ENCODE data around the gene PCSK7. TPM values are rescaled to one million over a fixed set of nuclear protein-coding genes. Genes with fewer than 3 reads are reported as not detected.
A peak's percentile ranks its signal among the peaks of the same experiment; 100 is the strongest.

The PCSK7 gene
- total RNA-seq, 1 donor: 44.5 TPM

- Histone ChIP-seq H3K9me3 (ENCODE audit: low read depth, low read length) (no peaks in the 10 kb centered on the region), H3K27me3 (ENCODE audit: insufficient read depth, low read length) (no peaks in the 10 kb centered on the region), H3K27ac (ENCODE audit: low read depth, low read length) (peak overlapping the region; percentile 17), H3K79me2 (ENCODE audit: insufficient read depth, low read length) (no peaks in the 10 kb centered on the region), H4K20me1 (ENCODE audit: insufficient read depth, low read length) (no peaks in the 10 kb centered on the region), H3K36me3 (ENCODE audit: insufficient read depth, low read length) (peaks cover 8% of the 10 kb centered on the region), H3K4me3 (ENCODE audit: insufficient read depth, low read length) (no peak overlapping the region), H3K4me1 (ENCODE audit: insufficient read depth, low read length) (peaks cover 24% of the 10 kb centered on the region), H2AFZ (ENCODE audit: low read length) (no peak overlapping the region), H3K4me2 (ENCODE audit: insufficient read depth, low read length) (no peak overlapping the region)
- no peak for TF ChIP-seq CTCF (IDR thresholded peaks at IDR 0.05; ENCODE audit: extremely low read depth, low read depth, low read length)
- DNase-seq (ENCODE audit: insufficient read length, low spot score, missing footprints): peak; percentile 94
Measured at GRCh38 chr11:117256573-117256972, 24.7 kb upstream of the PCSK7 start.

GRCh38 chr11:117255966-117256365 is 24.1 kb upstream of the PCSK7 start:
- TF ChIP-seq CTCF (IDR thresholded peaks at IDR 0.05; ENCODE audit: extremely low read depth, low read depth, low read length): no peak
- H4K20me1 ChIP-seq (ENCODE audit: insufficient read depth, low read length): no peaks in the 10 kb centered on the region
- DNase-seq (ENCODE audit: insufficient read length, low spot score, missing footprints): no peak
- H3K4me2 ChIP-seq (ENCODE audit: insufficient read depth, low read length): no peak overlapping the region
- H3K27ac ChIP-seq (ENCODE audit: low read depth, low read length): peak overlapping the region; percentile 17
- no peaks in the 10 kb centered on the region for H3K9me3 ChIP-seq (ENCODE audit: low read depth, low read length)
- no peaks in the 10 kb centered on the region for H3K79me2 ChIP-seq (ENCODE audit: insufficient read depth, low read length)
- peaks cover 8% of the 10 kb centered on the region for H3K36me3 ChIP-seq (ENCODE audit: insufficient read depth, low read length)
- no peak overlapping the region for H2AFZ ChIP-seq (ENCODE audit: low read length)
- H3K4me3 ChIP-seq (ENCODE audit: insufficient read depth, low read length): no peak overlapping the region
- H3K4me1 ChIP-seq (ENCODE audit: insufficient read depth, low read length): peaks cover 24% of the 10 kb centered on the region
- H3K27me3 ChIP-seq (ENCODE audit: insufficient read depth, low read length): no peaks in the 10 kb centered on the region

GRCh38 chr11:117251506-117251905 is 19.6 kb upstream of the PCSK7 start:
- Histone ChIP-seq H4K20me1 (ENCODE audit: insufficient read depth, low read length) (no peaks in the 10 kb centered on the region), H3K9me3 (ENCODE audit: low read depth, low read length) (no peaks in the 10 kb centered on the region), H3K4me1 (ENCODE audit: insufficient read depth, low read length) (peaks cover 4% of the 10 kb centered on the region), H3K27me3 (ENCODE audit: insufficient read depth, low read length) (no peaks in the 10 kb centered on the region), H3K36me3 (ENCODE audit: insufficient read depth, low read length) (peaks cover 26% of the 10 kb centered on the region), H3K79me2 (ENCODE audit: insufficient read depth, low read length) (no peaks in the 10 kb centered on the region), H3K4me2 (ENCODE audit: insufficient read depth, low read length) (no peak overlapping the region), H3K27ac (ENCODE audit: low read depth, low read length) (no peak overlapping the region), H3K4me3 (ENCODE audit: insufficient read depth, low read length) (no peak overlapping the region), H2AFZ (ENCODE audit: low read length) (no peak overlapping the region)
- no peak for TF ChIP-seq CTCF (IDR thresholded peaks at IDR 0.05; ENCODE audit: extremely low read depth, low read depth, low read length)
- DNase-seq (ENCODE audit: insufficient read length, low spot score, missing footprints): no peak

- Histone ChIP-seq H3K79me2 (ENCODE audit: insufficient read depth, low read length) (no peaks in the 10 kb centered on the region), H2AFZ (ENCODE audit: low read length) (no peak overlapping the region), H3K4me3 (ENCODE audit: insufficient read depth, low read length) (no peak overlapping the region), H3K27me3 (ENCODE audit: insufficient read depth, low read length) (no peaks in the 10 kb centered on the region), H3K9me3 (ENCODE audit: low read depth, low read length) (no peaks in the 10 kb centered on the region), H3K27ac (ENCODE audit: low read depth, low read length) (no peak overlapping the region), H3K4me2 (ENCODE audit: insufficient read depth, low read length) (no peak overlapping the region), H3K4me1 (ENCODE audit: insufficient read depth, low read length) (no peaks in the 10 kb centered on the region), H4K20me1 (ENCODE audit: insufficient read depth, low read length) (no peaks in the 10 kb centered on the region), H3K36me3 (ENCODE audit: insufficient read depth, low read length) (peaks cover 38% of the 10 kb centered on the region)
- no peak for DNase-seq (ENCODE audit: insufficient read length, low spot score, missing footprints)
- TF ChIP-seq CTCF (IDR thresholded peaks at IDR 0.05; ENCODE audit: extremely low read depth, low read depth, low read length): no peak
Measured at GRCh38 chr11:117249571-117249970, 17.7 kb upstream of the PCSK7 start.

Measured in osteoblast (primary cell).